NCI-H345 treated with DMSO at 0.1 percent for 48 hours (cell line): ENCODE data around the gene GPRIN3.
"Not testable (repeated sequence)": the region's sequence is repeated elsewhere in the genome, so short reads cannot be mapped to it uniquely, and the experiment has no call there.

Source experiments
- DNase-seq: peaks from one replicate; lab custom pipeline; 2025; ENCODE audit not compliant: unreplicated experiment; lab: John Stamatoyannopoulos, UW

Gene GPRIN3

DNA sequence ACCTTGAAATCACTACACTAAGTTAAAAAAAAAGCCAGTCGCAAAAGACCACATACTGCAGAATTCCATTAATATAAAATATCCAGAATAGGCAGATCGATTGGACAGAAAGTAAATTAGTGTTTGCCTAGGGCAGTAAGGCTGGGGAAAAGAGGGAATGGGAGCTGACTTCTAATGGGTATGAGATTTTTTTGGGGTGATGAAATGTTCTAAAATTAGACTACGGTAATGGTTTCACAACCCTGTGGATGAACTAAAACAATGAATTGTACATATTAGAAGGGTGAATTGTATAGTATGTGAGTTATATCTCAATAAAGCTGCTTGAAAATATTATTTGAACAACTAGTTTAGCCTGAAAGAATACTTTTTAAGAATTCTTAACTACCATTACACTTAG is 6.7 kb upstream of the GPRIN3 start:
- no peak for DNase-seq

DNA sequence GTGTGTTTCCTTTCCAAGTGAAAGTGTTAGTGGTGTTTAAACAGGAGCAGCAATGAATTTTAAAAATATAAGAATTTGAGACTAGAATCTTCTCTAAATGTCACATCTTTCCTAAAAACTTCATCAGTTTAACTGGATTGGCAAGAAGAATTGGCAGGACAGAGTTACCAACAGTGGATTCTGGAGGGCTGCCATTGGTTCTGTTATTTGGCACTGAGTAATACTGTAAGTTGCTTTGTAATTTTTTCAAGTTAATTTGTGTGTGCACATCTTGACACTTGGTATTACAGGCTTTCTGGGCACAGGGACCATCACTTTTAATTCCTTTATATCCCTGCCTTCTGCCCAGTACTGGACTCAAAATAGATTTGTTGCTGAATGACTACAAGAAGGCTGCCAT is 4.5 kb upstream of the GPRIN3 start:
- no peak for DNase-seq

DNA sequence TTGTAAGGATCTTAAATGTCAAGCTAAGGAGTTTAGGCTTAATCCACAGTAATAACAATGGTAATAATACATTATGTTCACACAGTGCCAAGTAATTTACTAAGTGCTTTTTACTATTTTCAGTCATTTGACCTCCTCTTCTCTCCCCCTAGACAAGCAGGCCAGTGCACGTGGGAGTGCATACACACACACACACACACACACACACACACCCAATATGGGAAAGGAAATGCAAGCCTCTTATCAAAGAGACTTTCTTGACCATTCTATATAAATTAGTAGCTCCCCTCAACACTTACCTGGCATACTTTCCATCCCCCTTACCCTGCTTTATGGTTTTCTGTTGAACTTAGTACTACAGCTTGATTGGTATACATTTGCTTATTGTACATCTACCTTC is 3.8 kb upstream of the GPRIN3 start:
- DNase-seq: no peak

DNA sequence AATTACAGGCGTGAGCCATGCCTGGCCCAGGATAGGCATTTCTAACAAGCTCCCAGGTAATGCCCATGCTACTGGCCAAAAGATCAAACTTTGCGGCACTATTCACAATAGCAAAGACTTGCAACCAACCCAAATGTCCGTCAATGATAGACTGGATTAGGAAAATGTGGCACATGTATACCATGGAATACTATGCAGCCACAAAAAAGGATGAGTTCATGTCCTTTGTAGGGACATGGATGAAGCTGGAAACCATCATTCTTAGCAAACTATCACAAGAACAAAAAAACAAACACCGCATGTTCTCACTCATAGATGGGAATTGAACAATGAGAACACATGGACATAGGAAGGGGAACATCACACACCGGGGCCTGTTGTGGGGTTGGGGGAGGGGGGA is 1.6 kb upstream of the GPRIN3 start:
- DNase-seq: not testable (repeated sequence)

DNA sequence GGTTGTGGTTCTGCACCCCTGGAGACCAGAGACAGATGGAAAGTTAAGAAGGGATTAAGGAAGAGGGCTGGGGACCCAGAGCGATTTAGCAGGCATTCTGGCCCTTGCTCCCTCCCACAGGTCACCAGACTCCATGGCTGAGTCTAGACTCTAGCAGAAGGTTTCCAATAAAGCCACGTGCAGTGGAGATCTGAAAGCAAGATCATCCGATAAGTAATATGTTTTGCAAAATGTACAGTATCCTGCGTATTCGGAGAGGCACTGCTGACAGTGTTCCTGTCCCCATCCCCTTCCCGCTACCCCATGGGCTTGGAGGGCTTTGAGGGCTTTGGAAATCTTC is 531 bp upstream of the GPRIN3 start:
- no peak for DNase-seq

DNA sequence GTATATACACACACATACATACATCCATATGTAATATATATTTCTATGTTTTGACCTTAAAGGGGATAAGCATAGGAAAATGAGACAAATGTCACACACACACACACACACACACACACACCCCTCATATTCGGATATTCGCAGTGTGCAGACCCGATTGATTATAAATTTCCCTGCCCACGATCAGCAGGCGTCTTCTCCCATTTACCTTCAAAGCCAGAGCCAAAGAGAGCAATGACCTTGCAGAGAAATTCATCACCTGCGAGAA is 488 bp downstream of the GPRIN3 start:
- no peak for DNase-seq

DNA sequence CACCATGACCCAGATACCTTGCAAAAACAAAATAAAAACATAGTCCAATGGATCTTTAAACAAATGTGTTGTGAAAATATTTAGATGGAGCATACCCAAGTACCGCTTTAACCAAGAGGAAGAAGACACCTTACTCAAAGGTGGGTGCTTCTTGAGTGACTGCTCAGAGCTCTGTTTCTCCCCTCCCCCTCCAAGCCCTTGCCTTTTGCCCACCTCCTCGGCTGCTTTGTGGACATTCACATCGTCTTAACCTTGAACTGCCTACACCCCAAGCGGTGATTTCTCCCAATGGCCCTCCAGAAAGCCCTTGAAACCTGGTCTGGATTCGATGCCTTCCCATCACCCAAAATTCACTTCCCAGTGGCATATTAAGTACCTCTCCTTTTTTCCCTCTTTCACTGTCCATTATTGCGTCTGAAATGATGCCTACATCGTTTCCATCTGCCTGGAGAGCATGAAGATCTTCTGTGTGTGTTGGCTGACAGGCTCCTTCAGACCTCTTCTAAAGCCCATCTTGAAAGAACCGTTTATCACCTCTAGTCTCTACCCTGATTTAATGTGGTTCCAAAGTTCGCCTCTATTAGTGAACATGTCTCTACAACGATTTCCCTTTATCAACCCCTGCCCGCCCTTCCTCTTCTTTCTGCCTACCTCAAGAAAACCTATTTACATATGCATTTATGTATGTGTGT is 968 bp downstream of the GPRIN3 start:
- DNase-seq: peak; percentile 12

DNA sequence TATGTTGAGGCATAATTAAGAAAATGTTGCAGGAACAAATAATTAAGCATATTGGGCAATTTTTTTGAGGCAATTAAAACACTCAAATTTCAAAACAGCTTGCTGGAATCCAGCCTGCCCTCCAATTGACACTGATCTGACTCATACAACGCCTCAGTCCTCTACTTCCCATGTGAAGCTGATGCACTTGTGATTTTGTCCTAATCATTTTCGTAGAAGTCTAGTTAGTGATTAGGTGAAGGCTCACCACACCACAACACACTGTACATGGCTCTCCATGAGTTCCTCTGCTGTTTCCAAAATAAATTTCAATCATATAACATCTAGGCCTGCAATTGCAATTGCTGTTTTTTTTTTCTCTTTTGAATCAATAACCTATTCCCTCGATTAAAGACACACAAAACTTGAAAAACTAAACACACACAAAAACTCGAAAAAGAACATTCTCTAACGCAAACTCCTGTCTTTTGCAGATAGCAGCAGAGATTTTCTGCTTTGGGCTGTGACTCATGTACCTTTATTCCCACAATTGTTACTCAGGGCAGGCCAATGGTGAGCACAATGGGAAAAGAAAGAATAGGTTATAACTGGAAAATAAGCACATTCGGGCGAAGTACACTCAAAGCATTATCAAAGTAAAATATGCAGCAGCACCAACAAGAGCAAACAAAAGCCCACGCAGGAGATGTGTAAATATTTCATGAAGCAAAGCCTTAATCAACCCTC is 1.7 kb downstream of the GPRIN3 start:
- peak; percentile 4 for DNase-seq

DNA sequence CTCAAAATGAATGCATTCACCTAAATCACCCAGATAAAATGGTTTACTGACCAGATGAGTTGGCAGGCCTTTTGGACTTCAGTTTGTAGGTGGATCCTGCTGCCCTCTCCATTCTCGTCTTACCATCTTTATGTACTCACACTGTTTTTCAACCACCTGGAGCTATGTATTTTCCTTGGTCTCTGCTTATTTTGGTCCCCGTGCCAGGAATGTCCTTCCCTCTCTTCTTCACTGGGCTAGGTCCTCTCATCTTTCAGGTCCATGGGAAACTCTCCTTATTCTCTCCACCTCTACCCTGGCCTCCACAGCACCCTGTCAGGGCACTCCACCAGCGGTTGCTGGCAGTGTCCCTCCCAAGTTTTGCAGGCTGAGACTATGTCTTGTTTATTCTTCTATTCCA is 2.6 kb downstream of the GPRIN3 start:
- no peak for DNase-seq

DNA sequence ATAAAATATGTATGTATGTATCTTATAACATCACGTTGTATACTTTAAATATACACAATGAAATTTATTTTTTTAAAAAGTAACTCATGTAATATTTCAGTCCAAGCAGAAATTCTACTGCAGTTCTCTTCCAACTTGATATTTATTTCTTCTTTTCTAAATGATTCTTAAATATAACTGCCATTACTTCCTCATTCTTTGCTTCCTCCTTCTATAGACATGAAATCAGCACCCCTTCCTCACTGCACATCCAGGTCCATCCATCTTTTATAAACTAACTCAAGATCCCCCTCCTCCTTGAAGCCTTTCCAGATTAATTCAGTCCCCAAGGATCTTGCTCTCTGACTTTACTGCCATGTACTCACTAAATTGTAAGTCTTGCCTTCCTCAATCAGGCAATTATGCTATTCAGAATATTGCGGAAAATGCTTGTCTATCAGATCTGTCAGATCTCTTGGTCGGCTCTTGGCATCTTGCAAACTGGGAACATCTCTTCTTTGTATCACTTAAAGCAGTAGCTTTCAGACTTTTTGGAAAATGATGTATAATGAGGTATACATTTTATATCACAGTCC is 3.7 kb downstream of the GPRIN3 start:
- DNase-seq: no peak

DNA sequence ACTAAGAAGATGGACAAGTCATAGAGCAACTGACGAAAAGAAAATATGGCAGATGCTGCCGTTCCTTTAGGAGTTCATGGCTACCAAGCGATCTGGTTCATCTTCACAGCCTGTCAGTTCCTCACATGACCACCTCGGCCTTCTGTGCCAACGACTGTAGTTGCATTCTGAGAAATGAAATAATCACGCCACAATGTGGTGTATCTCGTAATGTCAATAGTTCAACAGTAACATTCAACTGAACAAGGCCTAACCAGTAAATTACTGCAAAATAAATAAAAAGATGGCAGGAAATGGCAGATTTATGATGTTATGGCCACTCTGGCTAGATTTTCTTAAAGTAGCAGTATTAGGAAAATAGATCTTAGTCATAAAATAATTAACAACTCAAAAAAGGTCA is 4.4 kb downstream of the GPRIN3 start:
- DNase-seq: no peak

DNA sequence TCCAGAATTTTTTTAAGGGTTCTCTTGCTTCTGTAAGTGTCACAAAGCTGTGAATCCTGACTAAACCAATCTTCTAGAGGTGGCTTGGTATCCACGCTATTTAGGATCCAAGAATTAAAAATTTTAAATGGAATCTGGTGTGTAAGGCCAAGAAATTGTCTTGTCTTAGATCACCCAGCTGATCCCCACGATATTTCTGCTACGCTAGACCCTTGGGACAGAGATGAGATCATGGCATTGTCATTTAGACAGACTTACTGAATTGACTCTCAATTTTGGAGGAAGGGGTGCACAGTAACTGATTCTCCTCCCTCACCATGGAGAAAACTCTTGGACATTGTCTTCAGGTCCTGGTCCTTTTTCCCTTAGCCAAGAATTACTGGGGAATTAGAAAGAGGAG is 5.7 kb downstream of the GPRIN3 start:
- no peak for DNase-seq

DNA sequence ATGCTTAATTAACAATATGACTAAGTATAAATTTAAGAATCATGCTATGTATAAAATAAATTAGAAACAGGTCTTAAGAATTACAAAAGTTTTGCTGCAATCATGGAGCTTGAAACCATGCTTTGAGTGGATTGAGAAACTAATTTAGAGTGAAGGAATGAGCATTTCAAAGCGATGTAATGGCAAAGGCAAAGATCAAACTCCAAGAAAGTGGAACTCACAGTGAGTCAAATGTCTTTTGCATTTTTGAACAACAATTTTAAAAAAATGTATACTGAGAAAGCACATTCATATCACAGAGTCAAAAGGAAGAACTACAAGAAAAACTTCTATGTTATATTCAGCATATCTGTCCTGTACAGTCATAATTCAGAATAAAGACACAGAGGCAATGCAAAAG is 6.6 kb downstream of the GPRIN3 start:
- DNase-seq: no peak

DNA sequence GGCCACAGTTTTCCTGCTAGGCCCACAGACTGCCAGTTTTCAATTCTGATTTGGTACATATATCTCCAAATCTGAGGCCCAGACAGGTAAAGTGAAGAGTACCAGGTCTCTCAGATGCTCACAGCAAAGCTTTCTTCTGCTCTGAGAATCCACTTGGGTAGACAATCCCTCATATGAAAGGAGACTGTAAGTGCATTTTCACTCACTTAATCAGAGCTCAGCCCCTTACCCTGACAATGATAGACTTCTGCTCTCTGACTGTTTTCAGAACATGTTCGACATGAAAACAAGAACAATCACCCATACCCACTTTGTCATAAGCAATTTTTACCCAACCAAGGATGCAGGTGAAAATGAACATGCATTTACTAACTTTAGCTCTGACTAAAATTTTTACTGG is 7.1 kb downstream of the GPRIN3 start:
- DNase-seq: no peak

DNA sequence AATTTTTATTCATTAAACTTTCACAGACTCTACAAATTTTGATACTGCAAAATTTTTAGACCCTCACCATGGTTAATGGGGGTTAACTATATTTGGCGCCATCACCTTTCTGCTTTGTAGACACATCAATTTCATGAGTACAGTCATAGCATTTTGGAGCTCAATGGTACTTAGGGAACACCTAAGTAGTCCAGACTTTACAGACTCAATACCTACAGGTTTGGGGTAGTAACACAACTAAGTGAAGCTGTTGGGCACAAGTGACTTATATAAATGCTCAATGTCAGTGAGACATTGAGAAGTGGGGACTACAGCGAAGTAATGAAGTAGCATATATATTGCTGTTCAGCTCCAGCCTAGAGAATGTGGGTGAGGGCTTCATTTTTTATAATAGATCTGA is 7.5 kb downstream of the GPRIN3 start:
- DNase-seq: no peak

DNA sequence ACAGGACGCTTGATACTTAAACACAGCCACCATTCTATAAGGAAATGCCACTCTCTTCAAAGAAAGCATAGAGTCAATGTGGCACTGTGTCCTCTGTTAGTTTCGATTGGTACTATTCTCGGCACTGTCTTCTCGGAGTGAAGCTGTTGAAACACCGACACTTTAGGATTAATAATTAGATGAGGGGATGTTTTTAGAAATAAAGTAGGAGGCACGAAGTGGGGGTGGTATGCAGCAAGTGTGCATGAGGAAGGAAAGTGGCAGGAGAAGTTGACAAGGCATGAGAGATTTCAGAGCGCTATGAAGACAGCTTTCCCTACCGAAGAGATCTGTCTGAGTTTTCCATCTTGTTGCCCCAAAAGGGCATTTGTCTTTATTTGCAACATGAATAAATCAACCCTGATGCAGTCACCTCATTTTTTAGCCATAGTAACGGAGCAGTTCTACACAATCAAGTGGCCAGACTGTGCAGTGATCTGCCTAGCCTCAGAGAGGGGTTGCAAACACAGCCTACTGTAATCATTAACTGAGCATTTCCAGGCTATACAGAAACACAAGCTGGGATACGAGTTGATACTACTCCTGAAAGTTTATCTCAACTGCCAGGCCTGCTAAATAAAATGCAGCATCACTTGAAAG is 8.3 kb downstream of the GPRIN3 start:
- no peak for DNase-seq

DNA sequence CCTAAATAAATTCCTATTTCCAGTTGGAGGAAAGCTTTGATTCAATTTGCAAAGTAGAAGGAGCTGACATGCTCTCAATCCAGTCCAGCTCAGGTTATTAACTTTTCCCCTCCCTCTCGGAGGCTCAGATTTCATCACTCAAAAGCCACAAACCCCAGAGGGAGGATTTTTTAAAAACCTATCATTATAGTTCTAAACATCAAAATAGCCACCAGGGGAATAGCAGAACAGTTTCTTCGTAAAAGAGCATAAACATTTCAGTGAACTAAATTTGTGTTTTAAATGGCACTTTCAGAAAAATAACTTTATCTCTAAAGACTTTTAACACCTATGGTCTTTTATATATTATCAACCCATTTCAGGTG is 8.8 kb downstream of the GPRIN3 start:
- no peak for DNase-seq

DNA sequence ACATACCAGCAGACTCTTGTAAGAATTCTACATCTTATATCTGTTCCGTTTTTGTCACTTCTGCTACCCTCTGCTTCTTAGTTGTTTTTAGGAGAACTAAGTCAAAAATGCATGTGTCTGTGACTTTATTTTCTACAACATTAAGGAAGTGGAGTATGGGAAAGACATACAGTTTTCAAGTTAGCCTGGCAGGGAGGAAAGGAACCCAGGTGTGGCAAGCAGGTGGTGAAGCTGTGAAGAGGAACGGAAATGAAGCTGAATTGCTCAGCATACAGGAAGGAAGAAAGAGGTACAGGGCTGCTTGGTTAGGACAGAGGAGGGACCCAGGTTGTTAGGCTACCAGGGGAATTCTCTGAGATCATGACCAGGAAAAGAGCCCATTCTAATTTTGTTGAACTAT is 9.4 kb downstream of the GPRIN3 start:
- no peak for DNase-seq

DNA sequence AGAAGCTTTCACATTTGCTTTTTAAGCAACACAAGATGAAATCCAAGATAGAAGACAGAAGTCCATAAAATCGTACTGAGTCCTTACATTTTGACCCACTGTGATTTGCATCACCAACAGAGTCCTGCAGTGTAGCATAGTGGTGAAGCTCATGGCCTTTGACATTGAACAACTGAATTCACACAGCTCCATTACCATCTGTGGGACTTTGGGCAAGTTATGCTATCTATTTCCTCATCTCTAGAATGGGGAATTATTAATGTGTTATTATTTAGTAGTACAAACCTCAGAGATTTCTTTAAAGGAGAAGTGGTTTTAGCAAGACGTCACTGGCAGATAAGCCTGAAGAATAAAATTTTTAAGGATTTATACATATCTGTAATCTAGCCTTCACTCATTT is 10.7 kb downstream of the GPRIN3 start:
- DNase-seq: no peak

DNA sequence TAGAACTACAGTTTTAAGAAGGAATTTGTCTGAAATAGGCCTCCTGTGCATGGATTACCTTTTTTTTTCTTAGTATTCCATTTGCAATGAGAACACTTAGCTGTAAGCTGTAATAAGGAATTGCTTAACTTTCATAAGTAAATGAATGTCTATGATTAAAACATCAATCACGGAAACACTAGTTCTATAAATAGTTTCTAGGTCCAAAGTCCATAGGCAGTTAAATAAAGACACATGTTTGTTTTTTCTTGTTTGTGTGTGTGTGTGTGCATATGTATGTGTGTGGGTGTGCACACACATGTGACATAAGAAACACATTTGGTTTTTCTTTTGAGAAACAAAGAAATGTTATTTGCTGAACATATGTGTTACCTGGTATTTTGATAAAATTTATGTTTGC is 11.2 kb downstream of the GPRIN3 start:
- no peak for DNase-seq

DNA sequence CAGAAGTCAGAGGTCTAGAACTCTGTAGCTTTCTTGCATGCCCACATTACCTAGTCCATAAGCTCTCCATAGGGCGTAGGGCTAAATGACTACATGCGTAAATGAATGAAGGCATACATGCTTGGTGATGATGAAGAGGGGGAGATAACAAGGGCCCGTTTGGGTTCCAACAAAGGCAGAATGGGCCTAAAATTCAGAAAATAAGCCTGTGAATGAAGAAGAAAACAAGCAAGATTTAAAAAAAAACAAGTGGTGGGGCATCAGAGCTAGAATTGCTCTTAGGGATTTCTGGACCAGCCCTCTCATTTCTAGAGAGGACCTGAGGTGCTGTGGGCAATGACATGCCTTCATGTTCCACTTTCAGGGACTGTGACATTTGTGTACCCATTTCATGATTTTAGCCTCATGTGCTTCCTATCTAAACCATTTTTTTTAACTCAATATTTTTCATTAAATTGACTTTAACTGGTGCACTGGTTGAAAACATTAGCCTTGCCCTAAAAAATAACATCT is 12.1 kb downstream of the GPRIN3 start:
- DNase-seq: no peak

DNA sequence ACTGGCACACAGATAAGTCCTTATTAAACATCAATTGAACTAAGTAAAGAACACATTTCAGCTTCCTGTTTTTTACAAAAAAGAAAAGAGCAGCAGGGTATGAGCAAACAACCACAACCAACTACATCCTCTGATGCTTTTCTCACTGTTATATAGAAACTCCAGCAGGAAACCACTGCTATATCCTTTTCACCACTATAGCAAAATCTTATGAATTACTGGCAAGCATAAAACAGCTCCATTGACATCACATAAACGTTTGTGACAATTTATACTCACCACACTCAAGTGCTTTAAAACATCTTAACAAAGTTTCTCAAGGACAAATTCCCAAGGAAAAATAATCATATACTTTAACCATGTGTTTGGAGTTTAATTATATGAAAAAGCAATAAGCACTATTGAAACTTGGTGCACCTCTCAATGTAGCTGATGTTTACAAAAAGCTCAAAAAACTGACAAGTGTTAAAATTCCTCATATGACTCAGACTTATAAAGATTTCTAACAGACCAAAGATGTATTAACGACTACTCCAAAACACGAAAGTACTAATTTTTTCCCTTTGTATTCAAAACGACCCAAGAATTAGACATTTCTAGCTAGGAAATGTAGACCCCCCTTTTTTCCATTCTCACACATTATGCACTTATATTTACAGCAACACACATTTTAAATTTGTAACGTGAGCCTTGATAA is 12.9 kb downstream of the GPRIN3 start:
- no peak for DNase-seq
